H1 (cell line): ENCODE results near the gene ZFR.

Experiments
- CREB1 ChIP-seq: IDR thresholded peaks from 2 replicates; pipeline ENCODE4 v1.6.1; 2012; ENCODE audit warnings: inconsistent platforms
- EP300 ChIP-seq, 2 experiments: IDR thresholded peaks; 1 replicate in 1 of 2; 2 replicates in 1 of 2; pipeline ENCODE4 v1.6.1; 2011 to 2012; ENCODE audit warnings: low read depth in 2 of 2, low read length in 2 of 2, mild to moderate bottlenecking in 2 of 2, borderline replicate concordance in 1 of 2, inconsistent platforms in 1 of 2, moderate library complexity in 1 of 2
- POLR2A ChIP-seq, 2 experiments: IDR thresholded peaks; 1 replicate in 1 of 2; 2 replicates in 1 of 2; pipeline ENCODE4 v1.6.1; 2011; ENCODE audit warnings: low read depth in 2 of 2, low read length in 2 of 2, mild to moderate bottlenecking in 2 of 2; ENCODE audit errors: control extremely low read depth in 1 of 2
- POLR2AphosphoS5 ChIP-seq: IDR thresholded peaks from 2 replicates; pipeline ENCODE4 v1.6.1; 2011; ENCODE audit warnings: low read depth, low read length
- SRF ChIP-seq: IDR thresholded peaks from 2 replicates; pipeline ENCODE4 v1.6.1; 2011; ENCODE audit warnings: mild to moderate bottlenecking, low read depth, low read length, moderate library complexity
- TAF1 ChIP-seq: IDR thresholded peaks from 2 replicates; pipeline ENCODE4 v1.6.1; 2011; ENCODE audit warnings: mild to moderate bottlenecking, low read depth, low read length
- YY1 ChIP-seq: IDR thresholded peaks from 2 replicates; pipeline ENCODE4 v1.6.1; 2011; ENCODE audit warnings: low read depth, mild to moderate bottlenecking, low read length
- ZNF274 ChIP-seq: IDR thresholded peaks from 2 replicates; pipeline ENCODE4 v1.7.0; 2012; ENCODE audit warnings: low read length, borderline replicate concordance; ENCODE audit errors: extremely low read depth
- TF ChIP-seq, protein P1 (sequence below), 3 experiments: IDR thresholded peaks; 1 replicate in 2 of 3; 2 replicates in 1 of 3; pipeline versions ENCODE4 v1.5.1 to v1.6.1; 2011; ENCODE audit warnings: low read length in 3 of 3, mild to moderate bottlenecking in 3 of 3, inconsistent platforms in 2 of 3, low read depth in 1 of 3, moderate library complexity in 1 of 3; ENCODE audit not compliant: insufficient read depth in 1 of 3; ENCODE audit errors: control extremely low read depth in 1 of 3
- TF ChIP-seq, protein P2 (sequence below): IDR thresholded peaks from 2 replicates; pipeline ENCODE4 v1.6.1; 2011; ENCODE audit warnings: low read length, improper control_type of control experiment

DNA sequence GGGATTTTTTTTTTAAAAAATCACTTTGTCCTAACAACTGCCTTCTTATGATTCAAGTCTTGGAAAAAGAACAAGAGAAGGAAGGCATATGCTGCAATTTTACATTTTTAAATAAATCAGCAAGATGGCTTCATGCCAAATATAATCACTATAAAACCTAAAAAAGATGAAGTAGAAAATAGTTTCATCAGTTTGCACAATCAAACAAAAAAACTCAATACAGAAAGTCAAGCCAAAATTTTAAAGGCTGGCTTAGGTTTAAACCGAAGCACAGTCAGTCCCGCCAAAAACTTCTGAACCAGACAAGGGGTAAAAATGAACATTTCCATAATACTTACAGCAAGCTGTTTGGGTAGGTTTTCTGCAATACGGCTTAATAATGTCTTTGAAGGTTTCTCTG, 57.3 kb downstream of the ZFR start:
- no peak for TF ChIP-seq CREB1
- TF ChIP-seq, protein P1, sequence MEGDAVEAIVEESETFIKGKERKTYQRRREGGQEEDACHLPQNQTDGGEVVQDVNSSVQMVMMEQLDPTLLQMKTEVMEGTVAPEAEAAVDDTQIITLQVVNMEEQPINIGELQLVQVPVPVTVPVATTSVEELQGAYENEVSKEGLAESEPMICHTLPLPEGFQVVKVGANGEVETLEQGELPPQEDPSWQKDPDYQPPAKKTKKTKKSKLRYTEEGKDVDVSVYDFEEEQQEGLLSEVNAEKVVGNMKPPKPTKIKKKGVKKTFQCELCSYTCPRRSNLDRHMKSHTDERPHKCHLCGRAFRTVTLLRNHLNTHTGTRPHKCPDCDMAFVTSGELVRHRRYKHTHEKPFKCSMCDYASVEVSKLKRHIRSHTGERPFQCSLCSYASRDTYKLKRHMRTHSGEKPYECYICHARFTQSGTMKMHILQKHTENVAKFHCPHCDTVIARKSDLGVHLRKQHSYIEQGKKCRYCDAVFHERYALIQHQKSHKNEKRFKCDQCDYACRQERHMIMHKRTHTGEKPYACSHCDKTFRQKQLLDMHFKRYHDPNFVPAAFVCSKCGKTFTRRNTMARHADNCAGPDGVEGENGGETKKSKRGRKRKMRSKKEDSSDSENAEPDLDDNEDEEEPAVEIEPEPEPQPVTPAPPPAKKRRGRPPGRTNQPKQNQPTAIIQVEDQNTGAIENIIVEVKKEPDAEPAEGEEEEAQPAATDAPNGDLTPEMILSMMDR (IDR thresholded peaks at IDR 0.05; ENCODE audit: control extremely low read depth in 1 of 3, insufficient read depth in 1 of 3, low read depth in 1 of 3, low read length in 3 of 3): no peak
- no peak for TF ChIP-seq ZNF274
- TF ChIP-seq POLR2AphosphoS5: no peak
- TF ChIP-seq SRF: no peak
- no peak for TF ChIP-seq TAF1
- TF ChIP-seq YY1: no peak
- no peak for TF ChIP-seq POLR2A (IDR thresholded peaks at IDR 0.05; ENCODE audit: control extremely low read depth in 1 of 2, low read depth in 2 of 2, low read length in 2 of 2)
- TF ChIP-seq, protein P2, sequence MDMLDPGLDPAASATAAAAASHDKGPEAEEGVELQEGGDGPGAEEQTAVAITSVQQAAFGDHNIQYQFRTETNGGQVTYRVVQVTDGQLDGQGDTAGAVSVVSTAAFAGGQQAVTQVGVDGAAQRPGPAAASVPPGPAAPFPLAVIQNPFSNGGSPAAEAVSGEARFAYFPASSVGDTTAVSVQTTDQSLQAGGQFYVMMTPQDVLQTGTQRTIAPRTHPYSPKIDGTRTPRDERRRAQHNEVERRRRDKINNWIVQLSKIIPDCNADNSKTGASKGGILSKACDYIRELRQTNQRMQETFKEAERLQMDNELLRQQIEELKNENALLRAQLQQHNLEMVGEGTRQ: no peak
- TF ChIP-seq EP300 (IDR thresholded peaks at IDR 0.05; ENCODE audit: borderline replicate concordance in 1 of 2, low read depth in 2 of 2, low read length in 2 of 2): no peak
